Mammary epithelial cell (primary cell): Measurements from ENCODE around the gene KCNJ16.

Experiments used
- EZH2 ChIP-seq: IDR thresholded peaks from 2 replicates; pipeline ENCODE4 v1.6.1; 2012; ENCODE audit warnings: low read length, inconsistent platforms, borderline replicate concordance
- TF ChIP-seq, protein P1 (sequence below), 2 donors: IDR thresholded peaks in 1 of 2; conservative IDR thresholded peaks in 1 of 2; 2 replicates each; pipeline ENCODE4 v1.5.1; 2011 to 2012; ENCODE audit warnings: inconsistent platforms in 2 of 2, low read length in 2 of 2, mild to moderate bottlenecking in 2 of 2, control low read depth in 1 of 2, low read depth in 1 of 2; ENCODE audit not compliant: insufficient read depth in 1 of 2; ENCODE audit errors: extremely low read depth in 1 of 2

GRCh38 chr17:70081885-70082284, 6.9 kb downstream of the KCNJ16 start:
- TF ChIP-seq, protein P1, sequence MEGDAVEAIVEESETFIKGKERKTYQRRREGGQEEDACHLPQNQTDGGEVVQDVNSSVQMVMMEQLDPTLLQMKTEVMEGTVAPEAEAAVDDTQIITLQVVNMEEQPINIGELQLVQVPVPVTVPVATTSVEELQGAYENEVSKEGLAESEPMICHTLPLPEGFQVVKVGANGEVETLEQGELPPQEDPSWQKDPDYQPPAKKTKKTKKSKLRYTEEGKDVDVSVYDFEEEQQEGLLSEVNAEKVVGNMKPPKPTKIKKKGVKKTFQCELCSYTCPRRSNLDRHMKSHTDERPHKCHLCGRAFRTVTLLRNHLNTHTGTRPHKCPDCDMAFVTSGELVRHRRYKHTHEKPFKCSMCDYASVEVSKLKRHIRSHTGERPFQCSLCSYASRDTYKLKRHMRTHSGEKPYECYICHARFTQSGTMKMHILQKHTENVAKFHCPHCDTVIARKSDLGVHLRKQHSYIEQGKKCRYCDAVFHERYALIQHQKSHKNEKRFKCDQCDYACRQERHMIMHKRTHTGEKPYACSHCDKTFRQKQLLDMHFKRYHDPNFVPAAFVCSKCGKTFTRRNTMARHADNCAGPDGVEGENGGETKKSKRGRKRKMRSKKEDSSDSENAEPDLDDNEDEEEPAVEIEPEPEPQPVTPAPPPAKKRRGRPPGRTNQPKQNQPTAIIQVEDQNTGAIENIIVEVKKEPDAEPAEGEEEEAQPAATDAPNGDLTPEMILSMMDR (conservative IDR thresholded peaks at IDR 0.05 in 1 of 2, IDR thresholded peaks at IDR 0.05 in 1 of 2; ENCODE audit: extremely low read depth in 1 of 2, insufficient read depth in 1 of 2, low read depth in 1 of 2, low read length in 2 of 2), result no peak
- no peak for TF ChIP-seq EZH2
